ENCODE results near the gene NR0B2.
"Not testable (repeated sequence)": the region's sequence is repeated elsewhere in the genome, so short reads cannot be mapped to it uniquely, and the experiment has no call there.

Gene NR0B2

GRCh38 chr1:26888231-26888630, 25.5 kb downstream of the NR0B2 start:
- no peak for DNase-seq (ENCODE audit: low read depth)

- DNase-seq (ENCODE audit: low read depth): no peak
Observed at GRCh38 chr1:26887125-26887524, 26.6 kb downstream of the NR0B2 start.

- no peak for DNase-seq (ENCODE audit: low read depth)
Observed at GRCh38 chr1:26882696-26883463, 30.9 kb downstream of the NR0B2 start.

- DNase-seq (ENCODE audit: low read depth): not testable (repeated sequence)
Observed at GRCh38 chr1:26881611-26882010, 32.2 kb downstream of the NR0B2 start.

- DNase-seq (ENCODE audit: low read depth): no peak
Observed at GRCh38 chr1:26879793-26880192, 34.0 kb downstream of the NR0B2 start.

- DNase-seq (ENCODE audit: low read depth): no peak
Observed at GRCh38 chr1:26877326-26877725, 36.4 kb downstream of the NR0B2 start.

- no peak for DNase-seq (ENCODE audit: low read depth)
Observed at GRCh38 chr1:26874896-26875295, 38.9 kb downstream of the NR0B2 start.

GRCh38 chr1:26873097-26873496, 40.7 kb downstream of the NR0B2 start:
- DNase-seq (ENCODE audit: low read depth): not testable (repeated sequence)

GRCh38 chr1:26864610-26865480, 48.9 kb downstream of the NR0B2 start:
- peak; percentile 98 for DNase-seq (ENCODE audit: low read depth)

GRCh38 chr1:26863685-26864077, 50.1 kb downstream of the NR0B2 start:
- no peak for DNase-seq (ENCODE audit: low read depth)

- peak; percentile 58 for DNase-seq (ENCODE audit: low read depth)
Observed at GRCh38 chr1:26862781-26863684, 50.7 kb downstream of the NR0B2 start, which contains the start of gene SFN. TSS of gene SFN (plus strand) at chr1:26863149. CDS start at chr1:26863213, 64 bp downstream.

- DNase-seq (ENCODE audit: low read depth): no peak
Observed at GRCh38 chr1:26861889-26862378, 51.8 kb downstream of the NR0B2 start.

All from activated T-cell treated with anti-CD3 and anti-CD28 coated beads for 48 hours (primary cell).